ENCODE measurements around the gene RP2.

RP2 gene

GRCh38 chrX:46866726-46867125 is 29.9 kb downstream of the RP2 start:
- TF ChIP-seq POLR2A (IDR thresholded peaks at IDR 0.05; ENCODE audit: low read depth, low read length), result no peak
- DNase-seq (ENCODE audit: insufficient read length, low spot score) (no peak), FAIRE-seq (no peak)

- DNase-seq (ENCODE audit: insufficient read length, low spot score), result no peak
- no peak for TF ChIP-seq POLR2A (IDR thresholded peaks at IDR 0.05; ENCODE audit: low read depth, low read length)
- no peak for FAIRE-seq
Observed at GRCh38 chrX:46873746-46874145, 36.9 kb downstream of the RP2 start.

GRCh38 chrX:46876901-46877300 is 40.1 kb downstream of the RP2 start:
- no peak for TF ChIP-seq POLR2A (IDR thresholded peaks at IDR 0.05; ENCODE audit: low read depth, low read length)
- DNase-seq (ENCODE audit: insufficient read length, low spot score), result no peak
- FAIRE-seq, result no peak

- FAIRE-seq (no peak), DNase-seq (ENCODE audit: insufficient read length, low spot score) (no peak)
- TF ChIP-seq POLR2A (IDR thresholded peaks at IDR 0.05; ENCODE audit: low read depth, low read length), result no peak
Observed at GRCh38 chrX:46882266-46882665, 45.4 kb downstream of the RP2 start.

- FAIRE-seq (no peak), DNase-seq (ENCODE audit: insufficient read length, low spot score) (no peak)
- no peak for TF ChIP-seq POLR2A (IDR thresholded peaks at IDR 0.05; ENCODE audit: low read depth, low read length)
Observed at GRCh38 chrX:46884799-46885198, 48.0 kb downstream of the RP2 start.

- FAIRE-seq, result no peak
- no peak for DNase-seq (ENCODE audit: insufficient read length, low spot score)
- TF ChIP-seq POLR2A (IDR thresholded peaks at IDR 0.05; ENCODE audit: low read depth, low read length), result no peak
Observed at GRCh38 chrX:46898207-46898606, 61.4 kb downstream of the RP2 start.

- TF ChIP-seq POLR2A (IDR thresholded peaks at IDR 0.05; ENCODE audit: low read depth, low read length), result no peak
- peak; percentile 33 for DNase-seq (ENCODE audit: insufficient read length, low spot score)
- FAIRE-seq, result no peak
Observed at GRCh38 chrX:46903458-46904242, 66.8 kb downstream of the RP2 start.

- FAIRE-seq (no peak), DNase-seq (ENCODE audit: insufficient read length, low spot score) (no peak)
- TF ChIP-seq POLR2A (IDR thresholded peaks at IDR 0.05; ENCODE audit: low read depth, low read length), result no peak
Observed at GRCh38 chrX:46904626-46905025, 67.8 kb downstream of the RP2 start.

GRCh38 chrX:46910415-46910814 is 73.6 kb downstream of the RP2 start:
- no peak for DNase-seq (ENCODE audit: insufficient read length, low spot score)
- FAIRE-seq, result no peak
- TF ChIP-seq POLR2A (IDR thresholded peaks at IDR 0.05; ENCODE audit: low read depth, low read length), result no peak

- FAIRE-seq (no peak), DNase-seq (ENCODE audit: insufficient read length, low spot score) (peak; percentile 26)
- TF ChIP-seq POLR2A (IDR thresholded peaks at IDR 0.05; ENCODE audit: low read depth, low read length), result peak; percentile 16; the same call in 1 of the 2 replicates
Observed at GRCh38 chrX:46912098-46912602, 75.3 kb downstream of the RP2 start, which contains the start of gene JADE3. Gene JADE3, plus strand, starts transcription at chrX:46912421. Its CDS starts 72,474 bp downstream, at chrX:46984895.

GRCh38 chrX:46912603-46913491 is 76.0 kb downstream of the RP2 start:
- no peak for TF ChIP-seq POLR2A (IDR thresholded peaks at IDR 0.05; ENCODE audit: low read depth, low read length)
- FAIRE-seq (no peak), DNase-seq (ENCODE audit: insufficient read length, low spot score) (peak; percentile 6)

GRCh38 chrX:46913667-46914066 is 76.8 kb downstream of the RP2 start:
- DNase-seq (ENCODE audit: insufficient read length, low spot score) (no peak), FAIRE-seq (no peak)
- TF ChIP-seq POLR2A (IDR thresholded peaks at IDR 0.05; ENCODE audit: low read depth, low read length), result no peak

- no peak for TF ChIP-seq POLR2A (IDR thresholded peaks at IDR 0.05; ENCODE audit: low read depth, low read length)
- FAIRE-seq (no peak), DNase-seq (ENCODE audit: insufficient read length, low spot score) (no peak)
Observed at GRCh38 chrX:46916273-46916672, 79.4 kb downstream of the RP2 start.

GRCh38 chrX:46917622-46918021 is 80.8 kb downstream of the RP2 start:
- no peak for FAIRE-seq
- DNase-seq (ENCODE audit: insufficient read length, low spot score), result no peak
- no peak for TF ChIP-seq POLR2A (IDR thresholded peaks at IDR 0.05; ENCODE audit: low read depth, low read length)
